HUES64 (cell line): ENCODE data around the gene CHFR.

Experiments
- H3K27ac ChIP-seq: 2 replicates; pipeline ENCODE4 v1.7.0; 2013; ENCODE audit warnings: low read depth, low read length, inconsistent platforms
- H3K27me3 ChIP-seq: 2 replicates; pipeline ENCODE4 v1.6.1; 2013; ENCODE audit warnings: mild to moderate bottlenecking, low read length; ENCODE audit not compliant: insufficient read depth
- H3K36me3 ChIP-seq: 2 replicates; pipeline ENCODE4 v1.6.1; 2013; ENCODE audit warnings: mild to moderate bottlenecking, low read length; ENCODE audit not compliant: insufficient read depth
- H3K4me1 ChIP-seq: 2 replicates; pipeline ENCODE4 v1.6.1; 2013; ENCODE audit warnings: mild to moderate bottlenecking, low read length, moderate library complexity; ENCODE audit not compliant: insufficient read depth
- H3K4me3 ChIP-seq: 2 replicates; pipeline ENCODE4 v1.5.1; 2013; ENCODE audit warnings: mild to moderate bottlenecking, low read length, moderate library complexity
- H3K9ac ChIP-seq: 2 replicates; pipeline ENCODE4 v1.6.1; 2013; ENCODE audit warnings: mild to moderate bottlenecking, low read depth, low read length
- H3K9me3 ChIP-seq: 2 replicates; pipeline ENCODE4 v1.6.1; 2013; ENCODE audit warnings: low read depth, low read length; ENCODE audit not compliant: insufficient read depth
- WGBS: fragments of 150-250, 120-280 bp; methylation state at CpG from one replicate; pipeline ENCODE4 v1.1.7; 2013; ENCODE audit warnings: missing lambda C conversion rate; 5-methylcytosine and 5-hydroxymethylcytosine counted together

The CHFR gene

GRCh38 chr12:132786192-132786591 lies 101.2 kb downstream of the CHFR start:
- WGBS = 95% methylated on average over 21 of the region's 21 CpGs
- H3K4me3 ChIP-seq = no peak overlapping the region
- peaks cover 72% of the 10 kb centered on the region for H3K36me3 ChIP-seq
- H3K27ac ChIP-seq = no peak overlapping the region
- no peak overlapping the region for H3K9ac ChIP-seq
- H3K27me3 ChIP-seq = no peaks in the 10 kb centered on the region
- H3K9me3 ChIP-seq = no peaks in the 10 kb centered on the region
- H3K4me1 ChIP-seq = no peaks in the 10 kb centered on the region

DNA sequence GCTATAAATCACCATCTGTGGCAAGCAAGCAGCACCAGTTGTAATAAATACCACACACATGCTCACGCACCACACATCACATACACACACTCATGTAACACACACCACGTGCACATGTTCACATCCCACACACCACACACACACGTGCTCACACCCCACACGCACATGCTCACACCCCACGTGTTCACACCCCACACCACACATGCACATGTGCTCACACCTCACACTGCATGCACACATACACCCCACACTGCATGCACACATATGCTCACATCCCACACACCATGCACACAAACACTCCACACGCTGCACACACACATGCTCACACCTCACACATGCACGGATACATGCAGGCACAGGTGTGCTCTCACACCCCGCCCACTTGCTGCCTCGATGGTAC lies 102.8 kb downstream of the CHFR start:
- Histone ChIP-seq H3K27me3 (no peaks in the 10 kb centered on the region), H3K9me3 (no peaks in the 10 kb centered on the region), H3K4me1 (no peaks in the 10 kb centered on the region), H3K4me3 (no peak overlapping the region), H3K9ac (no peak overlapping the region), H3K27ac (no peak overlapping the region), H3K36me3 (peaks cover 79% of the 10 kb centered on the region)
- WGBS = 97% methylated on average over 9 of the region's 9 CpGs

GRCh38 chr12:132783917-132784531 lies 103.4 kb downstream of the CHFR start:
- no peaks in the 10 kb centered on the region for H3K27me3 ChIP-seq
- no peak overlapping the region for H3K27ac ChIP-seq
- H3K4me3 ChIP-seq = no peak overlapping the region
- no peaks in the 10 kb centered on the region for H3K4me1 ChIP-seq
- H3K9ac ChIP-seq = no peak overlapping the region
- H3K36me3 ChIP-seq = peaks cover 78% of the 10 kb centered on the region
- WGBS = 94% methylated on average over 22 of the region's 22 CpGs
- H3K9me3 ChIP-seq = no peaks in the 10 kb centered on the region
